Activated CD4-positive, alpha-beta T cell treated with anti-CD3 and anti-CD28 coated beads for 4 hours (primary cell): Measurements from ENCODE around the gene BOLL.
"Not testable (repeated sequence)": the region's sequence is repeated elsewhere in the genome, so short reads cannot be mapped to it uniquely, and the experiment has no call there.

ENCODE experiments used
- DNase-seq, 2 donors: peaks; one replicate each; pipeline ENCODE4 v3.0.0-alpha.2; 2020

The BOLL gene

DNA sequence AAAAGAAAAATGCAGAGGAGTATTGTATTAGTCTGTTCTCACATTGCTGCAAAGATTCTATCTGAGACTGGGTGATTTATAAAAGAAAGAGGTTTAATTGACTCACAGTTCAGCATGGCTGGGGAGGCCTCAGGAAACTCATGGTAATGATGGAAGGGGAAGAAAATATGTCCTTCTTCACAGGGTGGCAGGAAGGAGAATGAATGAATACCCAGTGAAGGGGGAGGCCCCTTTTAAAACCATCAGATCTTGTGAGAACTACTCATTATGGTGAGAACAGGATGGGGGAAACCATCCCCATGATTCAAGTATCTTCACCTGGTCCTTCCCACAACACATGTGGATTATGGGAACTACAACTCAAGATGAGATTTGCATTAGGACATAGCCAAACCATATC is 10.2 kb upstream of the BOLL start:
- DNase-seq = no peak

DNA sequence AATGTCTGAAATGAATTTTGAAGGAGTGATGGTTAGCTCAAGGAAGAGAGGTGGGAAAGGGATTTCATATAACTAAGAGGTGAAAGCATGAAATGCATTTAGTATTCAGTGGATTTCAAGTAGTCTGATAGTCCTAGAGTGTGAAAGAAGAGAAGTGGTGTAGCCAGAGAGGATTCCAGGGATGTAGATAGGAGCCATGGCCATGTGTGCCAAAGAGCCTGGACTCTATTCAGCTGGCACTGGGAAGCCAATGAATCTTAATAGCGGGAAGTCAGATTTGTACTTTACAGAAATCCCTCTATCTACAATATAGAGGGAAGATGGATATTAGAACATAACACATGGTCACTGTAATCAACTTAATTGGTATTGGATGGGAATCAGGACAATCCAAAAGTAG is 8.3 kb upstream of the BOLL start:
- no peak for DNase-seq

GRCh38 chr2:197786010-197786877 is 1.1 kb upstream of the BOLL start:
- peak; percentile 46 to 54 for DNase-seq

- DNase-seq = no peak
Observed at GRCh38 chr2:197782126-197782525, 3.0 kb downstream of the BOLL start.

DNA sequence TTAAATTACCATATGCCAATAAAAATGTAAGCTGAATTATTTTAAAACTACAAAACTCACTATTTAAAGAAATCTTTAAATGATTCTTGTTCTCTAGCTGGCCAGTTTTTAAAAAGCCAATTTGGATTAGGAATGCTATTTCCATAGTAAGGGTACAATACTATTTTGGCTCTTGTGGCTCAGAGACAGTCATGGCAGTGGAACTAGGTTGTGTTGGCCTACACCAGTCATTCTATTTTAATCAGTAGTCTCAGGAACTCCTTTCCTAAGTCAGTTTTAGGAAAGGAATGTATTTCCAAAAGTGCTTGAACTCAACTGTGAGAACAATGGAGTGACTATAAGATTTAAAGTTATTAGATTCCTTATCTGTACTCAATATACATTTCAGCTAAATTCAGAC is 5.9 kb downstream of the BOLL start:
- no peak for DNase-seq

GRCh38 chr2:197777823-197778407 is 7.2 kb downstream of the BOLL start:
- DNase-seq = peak in 1 of 2 donors; percentile 34

DNA sequence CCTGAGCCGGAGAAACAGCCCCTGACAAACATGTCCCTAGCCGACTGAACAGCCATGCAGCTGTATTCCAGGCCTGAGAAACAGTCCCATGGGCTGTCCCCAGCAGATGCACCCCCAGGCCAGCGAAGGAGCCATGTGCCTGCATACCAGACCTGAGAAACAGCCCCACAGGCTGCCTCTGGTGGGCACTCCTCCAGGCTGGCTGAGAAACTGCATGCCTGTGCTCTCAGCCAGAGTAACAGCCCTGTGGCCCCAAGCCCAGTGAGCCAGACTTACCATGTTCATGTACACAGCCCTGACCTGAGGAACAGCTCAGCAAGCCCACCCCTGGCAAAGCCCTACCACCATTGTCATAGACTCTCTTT is 24.8 kb downstream of the BOLL start:
- DNase-seq = no peak

DNA sequence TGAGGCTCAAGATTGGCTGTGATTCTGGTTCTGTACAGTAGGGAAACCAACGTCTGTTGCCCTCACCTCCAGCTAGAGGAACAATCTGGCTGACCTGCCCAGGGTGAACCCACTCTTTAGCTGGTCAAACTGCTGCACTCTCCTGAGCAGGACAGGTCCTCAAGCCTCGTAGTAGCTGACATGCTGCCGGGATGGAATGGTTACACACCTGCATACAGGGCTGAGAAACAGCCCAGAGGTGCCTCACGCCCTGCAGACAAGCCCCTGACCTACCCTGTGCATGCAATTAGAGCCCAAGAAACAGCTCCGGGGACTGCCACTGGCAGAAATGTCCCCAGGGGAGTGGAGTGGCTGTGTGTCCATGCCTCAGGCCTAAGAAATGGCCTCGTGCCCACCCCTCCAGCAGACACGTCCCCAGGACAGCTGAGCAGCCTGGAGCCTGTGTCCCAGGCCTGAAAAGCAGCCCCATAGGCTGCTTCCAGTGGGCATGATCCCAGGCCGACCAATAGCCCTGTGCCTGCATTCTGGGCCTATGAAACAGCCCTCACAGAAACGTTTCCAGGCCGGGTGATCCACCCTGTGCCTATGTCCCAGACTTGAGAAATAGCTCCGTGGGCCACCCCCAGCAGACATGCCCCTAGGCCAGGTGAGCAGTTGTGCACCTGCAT is 25.4 kb downstream of the BOLL start:
- no peak for DNase-seq

- DNase-seq = no peak
Observed at GRCh38 chr2:197759013-197759412, 26.1 kb downstream of the BOLL start.

DNA sequence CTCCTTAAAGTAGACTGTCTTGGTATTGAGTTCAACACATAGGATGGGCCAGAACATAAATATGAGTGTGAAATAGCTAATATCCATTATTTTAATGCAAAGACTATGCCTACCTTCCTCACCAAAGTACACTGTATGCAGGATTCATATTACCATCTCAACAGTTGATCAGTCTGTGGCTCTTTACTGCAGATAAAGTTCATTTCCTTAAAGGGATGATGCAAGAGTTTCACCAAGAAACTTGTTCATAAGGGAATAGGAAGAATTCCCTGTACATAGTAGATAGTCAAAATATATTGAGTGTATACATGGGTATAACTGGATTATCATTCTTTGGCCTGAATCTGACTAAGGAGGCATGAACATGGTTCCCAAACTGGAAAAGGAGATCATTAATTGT is 44.9 kb downstream of the BOLL start:
- no peak for DNase-seq

DNA sequence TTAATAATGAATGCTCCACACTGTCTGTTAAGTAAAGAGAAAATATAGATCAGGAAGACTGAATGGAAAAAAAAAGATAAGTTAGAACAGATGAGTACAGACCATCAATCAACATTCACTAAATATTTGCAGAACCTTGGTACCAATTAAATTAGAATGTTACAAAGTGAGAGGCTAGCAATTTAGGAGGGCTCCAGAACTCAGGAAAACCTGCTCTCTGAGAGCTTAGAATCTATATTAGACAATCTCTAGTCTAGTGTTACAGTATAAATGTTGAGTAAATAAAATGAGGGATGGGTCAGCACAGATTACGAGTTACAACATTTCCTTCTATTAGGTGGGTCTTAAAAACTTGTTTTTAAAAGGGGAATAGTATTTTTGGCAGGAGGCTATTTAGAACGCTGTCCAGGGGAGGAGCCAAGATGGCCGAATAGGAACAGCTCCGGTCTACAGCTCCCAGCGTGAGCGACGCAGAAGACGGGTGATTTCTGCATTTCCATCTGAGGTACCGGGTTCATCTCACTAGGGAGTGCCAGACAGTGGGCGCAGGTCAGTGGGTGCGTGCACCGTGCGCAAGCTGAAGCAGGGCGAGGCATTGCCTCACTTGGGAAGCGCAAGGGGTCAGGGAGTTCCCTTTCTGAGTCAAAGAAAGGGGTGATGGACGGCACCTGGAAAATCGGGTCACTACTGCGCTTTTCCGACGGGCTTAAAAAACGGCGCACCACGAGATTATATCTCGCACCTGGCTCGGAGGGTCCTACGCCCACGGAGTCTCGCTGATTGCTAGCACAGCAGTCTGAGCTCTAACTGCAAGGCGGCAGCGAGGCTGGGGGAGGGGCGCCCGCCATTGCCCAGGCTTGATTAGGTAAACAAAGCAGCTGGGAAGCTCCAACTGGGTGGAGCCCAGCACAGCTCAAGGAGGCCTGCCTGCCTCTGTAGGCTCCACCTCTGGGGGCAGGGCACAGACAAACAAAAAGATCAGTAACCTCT is 56.3 kb downstream of the BOLL start:
- not testable (repeated sequence) for DNase-seq

- no peak for DNase-seq
Observed at GRCh38 chr2:197727011-197727410, 58.1 kb downstream of the BOLL start.

GRCh38 chr2:197717863-197718262 is 67.3 kb downstream of the BOLL start:
- no peak for DNase-seq

DNA sequence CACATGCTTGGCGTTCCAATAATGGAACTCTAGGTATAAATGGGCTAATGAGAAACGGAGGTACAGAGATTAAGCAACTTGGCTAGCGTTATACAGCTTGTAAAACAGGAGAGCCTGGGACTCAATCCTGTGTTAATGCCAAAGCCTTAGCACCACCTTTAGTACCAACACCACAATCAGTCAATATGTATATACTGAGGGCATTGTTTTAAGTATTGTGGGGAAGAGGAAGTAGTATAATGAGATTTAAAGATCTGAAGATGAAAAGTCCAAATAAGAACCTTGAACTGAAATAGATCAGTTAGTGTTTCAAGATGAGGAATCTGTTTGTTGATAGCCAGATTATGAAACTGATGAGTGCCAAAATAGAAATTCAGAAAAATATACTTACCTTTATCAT is 71.8 kb downstream of the BOLL start:
- DNase-seq = no peak

GRCh38 chr2:197711578-197711977 is 73.5 kb downstream of the BOLL start:
- DNase-seq = no peak

DNA sequence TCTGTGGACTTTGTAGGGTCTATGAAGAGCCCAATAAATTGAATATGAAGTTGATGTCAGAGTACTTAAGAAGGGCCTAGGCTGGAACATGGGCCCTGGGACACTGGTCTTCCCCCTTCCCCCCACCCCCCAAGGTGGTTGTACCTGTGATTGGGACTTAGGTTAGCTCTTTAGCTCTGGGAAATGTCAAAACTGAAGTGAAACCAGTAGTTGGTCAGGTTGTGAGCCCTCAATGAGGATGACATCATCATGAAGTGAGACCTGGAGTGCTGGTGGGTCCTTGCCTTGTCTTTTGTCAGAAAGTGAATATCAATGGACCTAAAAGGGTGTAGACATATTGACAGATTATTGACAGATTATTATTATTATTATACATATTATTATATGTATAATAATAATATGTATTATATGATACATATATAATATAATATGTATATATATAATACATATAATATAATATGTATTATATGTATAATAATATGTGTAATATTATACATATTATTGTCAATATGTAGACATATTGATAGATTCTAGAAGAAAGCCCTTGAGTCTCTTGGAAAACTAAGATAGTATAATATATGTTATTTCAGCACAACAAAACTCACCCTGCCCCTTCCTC is 74.6 kb downstream of the BOLL start:
- no peak for DNase-seq

- not testable (repeated sequence) for DNase-seq
Observed at GRCh38 chr2:197709140-197709539, 76.0 kb downstream of the BOLL start.

GRCh38 chr2:197708331-197708730 is 76.8 kb downstream of the BOLL start:
- DNase-seq = no peak

DNA sequence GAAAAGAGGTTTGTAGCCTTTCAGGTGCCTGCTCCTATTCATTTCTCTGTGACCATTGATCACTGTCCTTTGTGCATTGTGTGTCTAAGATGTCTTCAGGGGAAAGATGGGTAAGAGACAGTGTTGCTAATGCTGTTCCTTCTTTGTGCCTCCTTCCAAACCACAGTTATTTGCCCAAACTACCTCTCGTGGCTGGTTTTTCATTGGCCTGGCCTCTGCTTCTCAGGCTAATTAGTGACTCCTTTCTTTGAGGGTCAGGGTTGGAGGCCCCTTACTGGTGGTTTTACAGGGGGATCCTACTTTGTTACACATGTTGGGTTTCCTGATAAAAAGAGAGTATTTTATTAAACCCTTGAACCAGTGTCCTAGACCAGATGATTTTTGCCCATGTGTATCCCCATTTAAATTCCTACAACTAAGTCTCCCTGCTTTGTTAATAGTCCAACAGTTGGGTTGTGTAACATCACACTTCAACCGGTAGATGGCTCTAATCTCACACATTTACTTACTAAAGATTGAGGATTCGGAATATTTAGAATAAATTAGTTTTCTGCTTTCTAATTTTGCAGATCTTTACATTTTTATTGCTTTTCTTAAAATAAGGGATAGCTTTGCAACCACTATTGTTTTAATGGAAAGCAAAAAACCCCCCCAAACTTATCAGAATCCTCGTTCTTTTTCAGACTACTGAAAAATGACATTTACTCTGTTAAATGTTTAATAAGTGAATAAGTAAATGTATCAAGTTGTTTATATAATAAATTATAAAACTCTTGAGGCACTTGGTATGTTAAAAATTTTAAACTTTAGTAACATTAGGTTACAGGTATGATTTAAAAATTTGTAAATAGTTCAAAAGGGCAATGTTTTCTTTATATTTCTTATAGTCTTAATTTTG is 77.6 kb downstream of the BOLL start:
- no peak for DNase-seq

DNA sequence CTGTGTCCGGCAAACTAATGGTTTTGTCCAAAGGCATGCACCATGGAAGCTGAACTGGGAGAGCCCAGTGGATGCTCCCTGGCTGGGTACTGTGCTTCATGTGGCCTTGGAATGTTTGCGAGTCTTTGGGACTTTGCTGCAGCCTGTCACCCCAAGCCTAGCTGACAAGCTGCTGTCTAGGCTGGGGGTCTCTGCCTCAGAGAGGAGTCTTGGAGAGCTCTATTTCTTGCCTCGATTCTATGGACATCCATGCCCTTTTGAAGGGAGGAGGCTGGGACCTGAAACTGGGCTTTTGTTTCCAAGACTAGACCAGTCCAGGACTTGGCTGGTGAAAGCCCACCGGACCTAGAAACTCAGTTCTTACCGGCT is 78.3 kb downstream of the BOLL start:
- no peak for DNase-seq
